A549 (cell line): Measurements from ENCODE around the gene CRIP2. TPM values are rescaled to one million over a fixed set of nuclear protein-coding genes. Genes with fewer than 3 reads are reported as not detected.

Source experiments
- ATAC-seq, 2 experiments: fragments of 200-7000 bp in 1 of 2; fragments of >200 bp in 1 of 2; cut with Nextera tagmentation in 1 of 2; cut with Tn5 transposase in 1 of 2; 3 replicates each; pipeline versions ENCODE4 v1.8.0 to v1.9.1; 2018 to 2020; ENCODE audit warnings: mild to moderate bottlenecking in 1 of 2, moderate library complexity in 1 of 2
- CTCF ChIA-PET: fragments of 300-600 bp; sonication (Branson Sonifier 250); formaldehyde crosslinking; extraction: SDS; loops from one replicate; lab custom pipeline; 2021; ENCODE audit warnings: antibody characterized with exemption, inconsistent platforms; lab: Yijun Ruan, JAX
- POLR2A ChIA-PET: fragments of 350-600 bp; formaldehyde crosslinking; extraction: SDS; loops from one replicate; lab custom pipeline; 2021; ENCODE audit warnings: antibody characterized with exemption, inconsistent platforms; lab: Yijun Ruan, JAX
- DNase-seq, 2 experiments: peaks; one replicate each; pipeline versions ENCODE4 v3.0.0 to v3.0.0-alpha.2; 2011 to 2016; ENCODE audit warnings: low read depth in 1 of 2, low spot score in 1 of 2
- FAIRE-seq: peaks from 2 replicates; lab custom pipeline; 2011; peaks lifted over from hg19 to GRCh38; lab: Jason Lieb, UNC
- H3K27ac ChIP-seq, 2 experiments: fragments of >200 bp; sonication (Bioruptor Twin); formaldehyde crosslinking; 3 replicates each; pipeline ENCODE4 v1.5.1; 2016 to 2017
- H3K4me1 ChIP-seq: fragments of >200 bp; sonication (Bioruptor Twin); formaldehyde crosslinking; 3 replicates; pipeline ENCODE4 v1.6.1; 2016
- H3K4me2 ChIP-seq: fragments of >200 bp; sonication (Bioruptor Twin); formaldehyde crosslinking; 3 replicates; pipeline ENCODE4 v1.6.1; 2016
- H3K4me3 ChIP-seq: fragments of >200 bp; sonication (Bioruptor Twin); formaldehyde crosslinking; 3 replicates; pipeline ENCODE4 v1.5.1; 2016
- H3K9me3 ChIP-seq: fragments of >200 bp; sonication (Bioruptor Twin); formaldehyde crosslinking; 3 replicates; pipeline ENCODE4 v1.6.1; 2016
- ATOH8 ChIP-seq: fragments of 250-450 bp; sonication (Bioruptor Pico); IDR thresholded peaks from 2 replicates; pipeline ENCODE4 v1.5.0; 2020; ENCODE audit warnings: low read depth, mild to moderate bottlenecking, moderate library complexity
- BHLHE40 ChIP-seq: IDR thresholded peaks from 2 replicates; pipeline ENCODE4 v1.6.1; 2012; ENCODE audit warnings: low read depth, low read length, inconsistent platforms
- CBX2 ChIP-seq: fragments of 200-600 bp; sonication (generic); IDR thresholded peaks from 2 replicates; pipeline ENCODE4 v1.6.1; 2016; ENCODE audit warnings: low read depth, mild to moderate bottlenecking, borderline replicate concordance
- CBX8 ChIP-seq: fragments of 200-600 bp; sonication (generic); IDR thresholded peaks from 2 replicates; pipeline ENCODE4 v1.6.1; 2016
- CHD2 ChIP-seq: fragments of 150-350 bp; IDR thresholded peaks from 2 replicates; pipeline ENCODE4 v1.6.1; 2014; ENCODE audit warnings: low read length; ENCODE audit not compliant: partially characterized antibody
- FOSB ChIP-seq: fragments of 250-450 bp; sonication (Bioruptor Pico); IDR thresholded peaks from 2 replicates; pipeline ENCODE4 v1.5.0; 2020; ENCODE audit warnings: mild to moderate bottlenecking, moderate library complexity
- GATA3 ChIP-seq: IDR thresholded peaks from 2 replicates; pipeline ENCODE4 v1.6.1; 2012; ENCODE audit warnings: borderline replicate concordance
- HDAC2 ChIP-seq: fragments of 200-600 bp; sonication (generic); IDR thresholded peaks from 2 replicates; pipeline ENCODE4 v1.6.1; 2016
- HOXA7 ChIP-seq: fragments of 250-450 bp; sonication (Bioruptor Pico); IDR thresholded peaks from 2 replicates; pipeline ENCODE4 v1.5.0; 2020; ENCODE audit warnings: mild to moderate bottlenecking, moderate library complexity
- HOXB13 ChIP-seq: fragments of 250-450 bp; sonication (Bioruptor Pico); IDR thresholded peaks from 2 replicates; pipeline ENCODE4 v1.5.0; 2020; ENCODE audit warnings: low read depth, mild to moderate bottlenecking, moderate library complexity
- JUN ChIP-seq, 2 experiments: fragments of >200 bp; sonication (Bioruptor Twin); formaldehyde crosslinking; IDR thresholded peaks; 2 replicates in 1 of 2; 3 replicates in 1 of 2; pipeline ENCODE4 v1.6.1; 2016 to 2017
- MAFK ChIP-seq: fragments of 450-650 bp; IDR thresholded peaks from 2 replicates; pipeline ENCODE4 v1.6.1; 2014; ENCODE audit not compliant: partially characterized antibody
- MAZ ChIP-seq: fragments of 150-350 bp; IDR thresholded peaks from 2 replicates; pipeline ENCODE4 v1.6.1; 2014; ENCODE audit warnings: antibody characterized with exemption, low read depth, low read length, borderline replicate concordance
- NFE2L2 ChIP-seq: fragments of 150-350 bp; conservative IDR thresholded peaks from 2 replicates; pipeline ENCODE4 v1.6.1; 2014; ENCODE audit warnings: low read length
- NPAS2 ChIP-seq: fragments of 250-450 bp; sonication (Bioruptor Pico); IDR thresholded peaks from 2 replicates; pipeline ENCODE4 v1.8.0; 2022; ENCODE audit warnings: mild to moderate bottlenecking, moderate library complexity, borderline replicate concordance
- PHF8 ChIP-seq: fragments of 200-600 bp; sonication (generic); IDR thresholded peaks from 2 replicates; pipeline ENCODE4 v1.6.1; 2016; ENCODE audit warnings: low read depth, mild to moderate bottlenecking, antibody characterized with exemption, moderate library complexity, borderline replicate concordance
- POLR2A ChIP-seq: IDR thresholded peaks from 2 replicates; pipeline ENCODE4 v1.6.1; 2012; ENCODE audit warnings: mild to moderate bottlenecking, low read length
- RAD21 ChIP-seq, 2 experiments: fragments of >200 bp in 1 of 2; sonication (Bioruptor Twin) in 1 of 2; formaldehyde crosslinking in 1 of 2; IDR thresholded peaks in 1 of 2; conservative IDR thresholded peaks in 1 of 2; 2 replicates in 1 of 2; 3 replicates in 1 of 2; pipeline ENCODE4 v1.6.1; 2012 to 2018; ENCODE audit warnings: inconsistent platforms in 1 of 2
- RARB ChIP-seq: fragments of 250-450 bp; sonication (Bioruptor Pico); IDR thresholded peaks from 2 replicates; pipeline ENCODE4 v1.8.0; 2021; ENCODE audit warnings: mild to moderate bottlenecking, moderate library complexity
- SMC3 ChIP-seq: fragments of >200 bp; sonication (Bioruptor Twin); formaldehyde crosslinking; IDR thresholded peaks from 3 replicates; pipeline ENCODE4 v1.6.1; 2018; ENCODE audit warnings: inconsistent platforms
- SREBF2 ChIP-seq: fragments of 450-650 bp; IDR thresholded peaks from 2 replicates; pipeline ENCODE4 v1.6.1; 2014; ENCODE audit warnings: mild to moderate bottlenecking, moderate library complexity
- TFCP2L1 ChIP-seq: fragments of 250-450 bp; sonication (Bioruptor Pico); IDR thresholded peaks from 2 replicates; pipeline ENCODE4 v1.5.0; 2021; ENCODE audit warnings: mild to moderate bottlenecking
- ZC3H11A ChIP-seq: fragments of 450-650 bp; IDR thresholded peaks from 2 replicates; pipeline ENCODE4 v1.6.1; 2014; ENCODE audit warnings: antibody characterized with exemption, mild to moderate bottlenecking
- ZFP36 ChIP-seq: fragments of 450-650 bp; IDR thresholded peaks from 2 replicates; pipeline ENCODE4 v1.6.1; 2014; ENCODE audit warnings: borderline replicate concordance; ENCODE audit not compliant: partially characterized antibody
- WGBS: methylation state at CpG from one replicate; pipeline ENCODE4 v1.1.6; 2017; ENCODE audit errors: missing lambda C conversion rate; 5-methylcytosine and 5-hydroxymethylcytosine counted together
- polyA plus RNA-seq, 4 experiments: library from polyadenylated mRNA; depleted of rRNA in 3 of 4; stranded (reverse); fragments of >200 nt; fragmentation: RNase III in 1 of 4; extraction: RNeasy Plus Mini Kit Qiagen cat#74134 plus additional on column Dnase treatment in 1 of 4; gene quantifications; 2 replicates in 3 of 4; 3 replicates in 1 of 4; pipeline ENCODE4 v1.2.3, GENCODE V29; 2011 to 2017

Gene CRIP2
- polyA plus RNA-seq, 2 of the 4 experiments (the other 2 are of a cell fraction): 41.0 to 67.3 TPM

- 90% methylated on average over 17 of the region's 18 CpGs for WGBS
- H3K27ac ChIP-seq: no peak overlapping the region
- H3K4me3 ChIP-seq: no peak overlapping the region
- ChIA-PET CTCF (interaction anchor here (1.7 to 4.4 kb wide), 3 partner anchors 15 to 32 kb away, joined by 3 to 15 read pairs (median 12); no protein-coding TSS in a partner anchor), POLR2A (no interaction called here)
- no peak overlapping the region for H3K4me2 ChIP-seq
- H3K9me3 ChIP-seq: no peaks in the 10 kb centered on the region
- H3K4me1 ChIP-seq: peaks cover 10% of the 10 kb centered on the region; the same call in 1 of the 3 replicates
- DNase-seq (no peak), ATAC-seq (no peak), FAIRE-seq (no peak)
- no peak for TF ChIP-seq MAFK
- no peak for TF ChIP-seq POLR2A
- no peak for TF ChIP-seq GATA3
- no peak for TF ChIP-seq BHLHE40
- no peak for TF ChIP-seq CBX8
- TF ChIP-seq NPAS2 (CRISPR knock-in tag): no peak
- TF ChIP-seq ZFP36: no peak
- TF ChIP-seq MAZ: no peak
- no peak for TF ChIP-seq ATOH8 (CRISPR knock-in tag)
- TF ChIP-seq PHF8: no peak
- no peak for TF ChIP-seq SMC3
- no peak for TF ChIP-seq CBX2
- no peak for TF ChIP-seq HDAC2
- TF ChIP-seq CHD2: no peak
- TF ChIP-seq RARB: no peak
- TF ChIP-seq, all 56 proteins: peak for 0
Observed at GRCh38 chr14:105495990-105496830, 21.6 kb downstream of the CRIP2 start.

GRCh38 chr14:105496831-105497591, 22.4 kb downstream of the CRIP2 start:
- TF ChIP-seq RARB: no peak
- TF ChIP-seq NFE2L2: no peak
- no peak for TF ChIP-seq ATOH8 (CRISPR knock-in tag)
- TF ChIP-seq TFCP2L1: no peak
- no peak for TF ChIP-seq CBX2
- no peak for TF ChIP-seq RAD21 (conservative IDR thresholded peaks at IDR 0.05 in 1 of 2, IDR thresholded peaks at IDR 0.05 in 1 of 2)
- TF ChIP-seq HOXB13 (CRISPR knock-in tag): no peak
- TF ChIP-seq JUN (IDR thresholded peaks at IDR 0.05): no peak
- no peak for TF ChIP-seq SREBF2
- TF ChIP-seq ZC3H11A: no peak
- no peak for TF ChIP-seq GATA3
- TF ChIP-seq FOSB (CRISPR knock-in tag): no peak
- no peak; the same call in 1 of the 2 replicates for TF ChIP-seq HOXA7 (CRISPR knock-in tag)
- TF ChIP-seq NPAS2 (CRISPR knock-in tag): no peak
- TF ChIP-seq, all 56 proteins: peak for 0
- FAIRE-seq: no peak
- ChIA-PET CTCF (interaction anchor here (1.7 to 4.4 kb wide), 3 partner anchors 16 to 32 kb away, joined by 3 to 15 read pairs (median 12); no protein-coding TSS in a partner anchor), POLR2A (no interaction called here)
- H3K4me3 ChIP-seq: no peak overlapping the region
- H3K9me3 ChIP-seq: no peaks in the 10 kb centered on the region
- 94% methylated on average over 16 of the region's 32 CpGs for WGBS
- H3K4me2 ChIP-seq: no peak overlapping the region
- no peak overlapping the region for H3K27ac ChIP-seq
- DNase-seq: no peak
- no peak for ATAC-seq
- H3K4me1 ChIP-seq: peaks cover 6% of the 10 kb centered on the region; the same call in 1 of the 3 replicates
